Duodenal mucosa (tissue), 2 donors: Measurements from ENCODE around the gene ZNF814.
"Not testable (repeated sequence)": the region's sequence is repeated elsewhere in the genome, so short reads cannot be mapped to it uniquely, and the experiment has no call there.

ENCODE experiments used
- H3K27ac ChIP-seq: one replicate; pipeline ENCODE4 v1.7.0; 2013; ENCODE audit warnings: low read depth, low read length
- H3K27me3 ChIP-seq, 2 donors: one replicate each; pipeline ENCODE4 v1.7.0; 2013; ENCODE audit warnings: low read length in 2 of 2, control low read depth in 1 of 2; ENCODE audit not compliant: insufficient read depth in 2 of 2, control insufficient read depth in 1 of 2
- H3K36me3 ChIP-seq, 2 donors: one replicate each; pipeline ENCODE4 v1.7.0; 2013; ENCODE audit warnings: low read length in 2 of 2, control low read depth in 1 of 2; ENCODE audit not compliant: insufficient read depth in 2 of 2, control insufficient read depth in 1 of 2
- H3K4me1 ChIP-seq, 2 donors: one replicate each; pipeline ENCODE4 v1.7.0; 2013; ENCODE audit warnings: low read length in 2 of 2, control low read depth in 1 of 2; ENCODE audit not compliant: insufficient read depth in 2 of 2, control insufficient read depth in 1 of 2
- H3K4me3 ChIP-seq, 2 donors: one replicate each; pipeline ENCODE4 v1.7.0; 2013; ENCODE audit warnings: low read length in 2 of 2, low read depth in 1 of 2
- H3K9ac ChIP-seq, 2 donors: one replicate each; pipeline ENCODE4 v1.7.0; 2013; ENCODE audit warnings: low read length in 2 of 2, low read depth in 1 of 2
- H3K9me3 ChIP-seq, 2 donors: one replicate each; pipeline ENCODE4 v1.7.0; 2013; ENCODE audit warnings: low read length in 2 of 2, control low read depth in 1 of 2; ENCODE audit not compliant: control insufficient read depth in 1 of 2

The ZNF814 gene

GRCh38 chr19:57900311-57900710, 11.5 kb upstream of the ZNF814 start:
- H3K27ac ChIP-seq = no peak overlapping the region
- H3K9me3 ChIP-seq = peaks cover 0 to 3% of the 10 kb centered on the region in 2 donors
- H3K27me3 ChIP-seq = no peaks in the 10 kb centered on the region
- H3K4me3 ChIP-seq = no peak overlapping the region
- no peak overlapping the region for H3K9ac ChIP-seq
- H3K36me3 ChIP-seq = no peaks in the 10 kb centered on the region
- H3K4me1 ChIP-seq = peaks cover 6% of the 10 kb centered on the region in 2 donors

- H3K4me1 ChIP-seq, H3K4me3 ChIP-seq, H3K36me3 ChIP-seq, H3K9ac ChIP-seq, H3K27ac ChIP-seq, H3K27me3 ChIP-seq, H3K9me3 ChIP-seq: not testable (repeated sequence)
These were observed 1.9 kb upstream of the ZNF814 start for GRCh38 chr19:57890706-57891105.

- H3K27ac ChIP-seq = no peak overlapping the region
- H3K4me3 ChIP-seq = peak overlapping the region; percentile 92 to 98
- peaks cover 8% of the 10 kb centered on the region in 2 donors for H3K9me3 ChIP-seq
- H3K9ac ChIP-seq = peak overlapping the region; percentile 72
- peaks cover 3 to 8% of the 10 kb centered on the region in 2 donors for H3K4me1 ChIP-seq
- H3K36me3 ChIP-seq = peaks cover 0 to 19% of the 10 kb centered on the region in 2 donors
- H3K27me3 ChIP-seq = no peaks in the 10 kb centered on the region
These were observed 704 bp downstream of the ZNF814 start for GRCh38 chr19:57888107-57888559.

- no peak overlapping the region for H3K27ac ChIP-seq
- H3K36me3 ChIP-seq = peaks cover 0 to 19% of the 10 kb centered on the region in 2 donors
- H3K4me3 ChIP-seq = peak overlapping the region; percentile 92 to 98
- peaks cover 3 to 8% of the 10 kb centered on the region in 2 donors for H3K4me1 ChIP-seq
- no peak overlapping the region for H3K9ac ChIP-seq
- H3K9me3 ChIP-seq = peaks cover 8% of the 10 kb centered on the region in 2 donors
- H3K27me3 ChIP-seq = no peaks in the 10 kb centered on the region
These were observed 1.5 kb downstream of the ZNF814 start for GRCh38 chr19:57887195-57887941.

GRCh38 chr19:57886046-57886445, 2.8 kb downstream of the ZNF814 start:
- H3K9ac ChIP-seq = no peak overlapping the region
- H3K27ac ChIP-seq = no peak overlapping the region
- peaks cover 0 to 19% of the 10 kb centered on the region in 2 donors for H3K36me3 ChIP-seq
- peak overlapping the region in 1 of 2 donors; percentile 48 for H3K4me3 ChIP-seq
- peaks cover 3 to 8% of the 10 kb centered on the region in 2 donors for H3K4me1 ChIP-seq
- H3K9me3 ChIP-seq = peaks cover 8% of the 10 kb centered on the region in 2 donors
- H3K27me3 ChIP-seq = no peaks in the 10 kb centered on the region

GRCh38 chr19:57873883-57874799, 14.7 kb downstream of the ZNF814 start:
- Histone ChIP-seq H3K9me3 (peaks cover 63 to 68% of the 10 kb centered on the region in 2 donors), H3K36me3 (peaks cover 26 to 65% of the 10 kb centered on the region in 2 donors)
- not testable (repeated sequence) for H3K27me3 ChIP-seq, H3K4me1 ChIP-seq, H3K9ac ChIP-seq, H3K4me3 ChIP-seq, H3K27ac ChIP-seq

- Histone ChIP-seq H3K9me3 (peaks cover 65 to 73% of the 10 kb centered on the region in 2 donors), H3K27me3 (no peaks in the 10 kb centered on the region), H3K4me1 (no peaks in the 10 kb centered on the region), H3K9ac (no peak overlapping the region), H3K4me3 (no peak overlapping the region), H3K27ac (no peak overlapping the region), H3K36me3 (peaks cover 33 to 59% of the 10 kb centered on the region in 2 donors)
These were observed 16.4 kb downstream of the ZNF814 start for GRCh38 chr19:57872450-57872849.

- H3K4me3 ChIP-seq = no peak overlapping the region
- no peak overlapping the region for H3K27ac ChIP-seq
- no peak overlapping the region for H3K9ac ChIP-seq
- peaks cover 32 to 59% of the 10 kb centered on the region in 2 donors for H3K36me3 ChIP-seq
- peaks cover 56 to 69% of the 10 kb centered on the region in 2 donors for H3K9me3 ChIP-seq
- no peaks in the 10 kb centered on the region for H3K4me1 ChIP-seq
- no peaks in the 10 kb centered on the region for H3K27me3 ChIP-seq
These were observed 18.6 kb downstream of the ZNF814 start for GRCh38 chr19:57870225-57870624.

- not testable (repeated sequence) for H3K27me3 ChIP-seq, H3K4me1 ChIP-seq, H3K27ac ChIP-seq, H3K4me3 ChIP-seq, H3K9ac ChIP-seq
- Histone ChIP-seq H3K36me3 (peaks cover 36 to 63% of the 10 kb centered on the region in 2 donors), H3K9me3 (peaks cover 55 to 66% of the 10 kb centered on the region in 2 donors)
These were observed 19.2 kb downstream of the ZNF814 start for GRCh38 chr19:57869655-57870054.
